ENCODE results near the gene CISTR.
A peak's percentile ranks its signal among the peaks of the same experiment; 100 is the strongest.

Gene CISTR

GRCh38 chr12:53758081-53758729 is 6.4 kb upstream of the CISTR start:
- TF ChIP-seq, protein P1, sequence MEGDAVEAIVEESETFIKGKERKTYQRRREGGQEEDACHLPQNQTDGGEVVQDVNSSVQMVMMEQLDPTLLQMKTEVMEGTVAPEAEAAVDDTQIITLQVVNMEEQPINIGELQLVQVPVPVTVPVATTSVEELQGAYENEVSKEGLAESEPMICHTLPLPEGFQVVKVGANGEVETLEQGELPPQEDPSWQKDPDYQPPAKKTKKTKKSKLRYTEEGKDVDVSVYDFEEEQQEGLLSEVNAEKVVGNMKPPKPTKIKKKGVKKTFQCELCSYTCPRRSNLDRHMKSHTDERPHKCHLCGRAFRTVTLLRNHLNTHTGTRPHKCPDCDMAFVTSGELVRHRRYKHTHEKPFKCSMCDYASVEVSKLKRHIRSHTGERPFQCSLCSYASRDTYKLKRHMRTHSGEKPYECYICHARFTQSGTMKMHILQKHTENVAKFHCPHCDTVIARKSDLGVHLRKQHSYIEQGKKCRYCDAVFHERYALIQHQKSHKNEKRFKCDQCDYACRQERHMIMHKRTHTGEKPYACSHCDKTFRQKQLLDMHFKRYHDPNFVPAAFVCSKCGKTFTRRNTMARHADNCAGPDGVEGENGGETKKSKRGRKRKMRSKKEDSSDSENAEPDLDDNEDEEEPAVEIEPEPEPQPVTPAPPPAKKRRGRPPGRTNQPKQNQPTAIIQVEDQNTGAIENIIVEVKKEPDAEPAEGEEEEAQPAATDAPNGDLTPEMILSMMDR (IDR thresholded peaks at IDR 0.05; ENCODE audit: low read depth, low read length): no peak
- DNase-seq: no peak
- H3K36me3 ChIP-seq: no peaks in the 10 kb centered on the region
- no peaks in the 10 kb centered on the region; the same call in 1 of the 2 replicates for H3K4me1 ChIP-seq
- no peak overlapping the region for H3K4me3 ChIP-seq (ENCODE audit: low read depth, low read length)
- no peaks in the 10 kb centered on the region for H3K9me3 ChIP-seq
- peaks cover 68% of the 10 kb centered on the region for H3K27me3 ChIP-seq

- Histone ChIP-seq H3K27me3 (peaks cover 70% of the 10 kb centered on the region), H3K4me3 (ENCODE audit: low read depth, low read length) (peak overlapping the region; percentile 40), H3K4me1 (no peaks in the 10 kb centered on the region; the same call in 1 of the 2 replicates), H3K9me3 (no peaks in the 10 kb centered on the region), H3K36me3 (no peaks in the 10 kb centered on the region)
- DNase-seq: peak; percentile 77
- TF ChIP-seq, protein P1 (IDR thresholded peaks at IDR 0.05; ENCODE audit: low read depth, low read length): peak; percentile 96
Measured at GRCh38 chr12:53757101-53757770, 5.5 kb upstream of the CISTR start.

DNA sequence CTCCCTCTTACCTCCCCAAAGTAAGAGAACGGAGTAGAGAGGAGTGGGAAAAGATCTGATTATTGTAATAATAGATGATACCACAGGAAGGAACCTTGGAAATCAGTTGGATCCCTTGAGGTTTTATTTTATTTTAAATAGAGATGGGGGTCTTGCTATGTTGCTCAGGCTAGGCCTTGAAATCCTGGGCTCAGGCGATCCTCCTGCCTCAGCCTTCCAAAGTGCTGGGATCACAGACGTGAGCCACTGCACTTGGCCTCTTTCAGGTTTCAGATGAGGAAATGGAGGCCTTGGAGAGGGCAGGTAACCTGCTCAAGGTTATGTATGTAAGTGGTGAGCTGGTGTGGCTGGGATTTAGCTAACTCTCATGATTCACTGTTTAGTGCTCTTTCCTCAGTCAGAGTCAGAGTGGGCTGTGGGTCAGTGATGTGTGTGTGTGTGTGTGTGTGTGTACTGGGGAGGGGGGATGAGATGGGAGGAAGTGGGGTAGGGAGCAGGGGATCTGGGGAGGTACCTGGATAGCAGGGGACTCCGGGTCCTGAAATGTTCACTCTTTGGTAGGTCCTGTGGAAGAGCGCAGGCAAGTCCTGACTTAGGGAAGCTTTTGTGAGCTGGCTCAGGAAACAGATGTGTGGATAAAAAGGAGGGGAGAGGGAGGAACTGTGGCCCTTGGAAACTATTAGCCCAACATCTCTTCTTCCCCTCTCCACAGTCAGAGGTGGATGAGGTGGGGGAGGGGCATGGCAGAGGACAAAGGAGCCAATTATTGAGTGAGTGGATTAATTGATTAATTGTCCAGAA is 4.7 kb upstream of the CISTR start:
- Histone ChIP-seq H3K9me3 (no peaks in the 10 kb centered on the region), H3K4me3 (ENCODE audit: low read depth, low read length) (peak overlapping the region; percentile 40), H3K27me3 (peaks cover 75% of the 10 kb centered on the region), H3K36me3 (no peaks in the 10 kb centered on the region), H3K4me1 (no peaks in the 10 kb centered on the region; the same call in 1 of the 2 replicates)
- TF ChIP-seq, protein P1 (IDR thresholded peaks at IDR 0.05; ENCODE audit: low read depth, low read length): no peak
- DNase-seq: no peak

- DNase-seq: no peak
- H3K4me1 ChIP-seq: no peaks in the 10 kb centered on the region; the same call in 1 of the 2 replicates
- TF ChIP-seq, protein P1 (IDR thresholded peaks at IDR 0.05; ENCODE audit: low read depth, low read length): no peak
- no peak overlapping the region for H3K4me3 ChIP-seq (ENCODE audit: low read depth, low read length)
- peaks cover 75% of the 10 kb centered on the region for H3K27me3 ChIP-seq
- no peaks in the 10 kb centered on the region for H3K36me3 ChIP-seq
- no peaks in the 10 kb centered on the region for H3K9me3 ChIP-seq
Measured at GRCh38 chr12:53755893-53756292, 4.1 kb upstream of the CISTR start.

GRCh38 chr12:53755451-53755891 is 3.7 kb upstream of the CISTR start:
- H3K27me3 ChIP-seq: peaks cover 75% of the 10 kb centered on the region
- no peaks in the 10 kb centered on the region for H3K36me3 ChIP-seq
- no peaks in the 10 kb centered on the region for H3K9me3 ChIP-seq
- H3K4me3 ChIP-seq (ENCODE audit: low read depth, low read length): no peak overlapping the region
- peaks cover 3% of the 10 kb centered on the region; the same call in 1 of the 2 replicates for H3K4me1 ChIP-seq
- TF ChIP-seq, protein P1 (IDR thresholded peaks at IDR 0.05; ENCODE audit: low read depth, low read length): no peak; the same call in 1 of the 2 replicates
- no peak for DNase-seq
